GM10248 (cell line): ENCODE data around the gene RUNX2.

Experiments
- CTCF ChIA-PET: fragments of 300-600 bp; sonication (Branson Sonifier 250); formaldehyde crosslinking; extraction: SDS; loops from one replicate; lab custom pipeline; 2021; ENCODE audit warnings: antibody characterized with exemption; lab: Yijun Ruan, JAX
- POLR2A ChIA-PET: fragments of 350-650 bp; sonication (Branson Sonifier 250); formaldehyde crosslinking; extraction: SDS; loops from one replicate; lab custom pipeline; 2020; ENCODE audit warnings: antibody characterized with exemption; lab: Yijun Ruan, JAX
- DNase-seq: peaks from one replicate; pipeline ENCODE4 v3.0.0; 2012; ENCODE audit errors: extremely low spot score
- TF ChIP-seq, protein P1 (sequence below): IDR thresholded peaks from 2 replicates; pipeline ENCODE4 v1.5.1; 2012; ENCODE audit warnings: mild to moderate bottlenecking, low read depth; ENCODE audit errors: extremely low read depth, missing control alignments, control extremely low read depth

Gene RUNX2

DNA sequence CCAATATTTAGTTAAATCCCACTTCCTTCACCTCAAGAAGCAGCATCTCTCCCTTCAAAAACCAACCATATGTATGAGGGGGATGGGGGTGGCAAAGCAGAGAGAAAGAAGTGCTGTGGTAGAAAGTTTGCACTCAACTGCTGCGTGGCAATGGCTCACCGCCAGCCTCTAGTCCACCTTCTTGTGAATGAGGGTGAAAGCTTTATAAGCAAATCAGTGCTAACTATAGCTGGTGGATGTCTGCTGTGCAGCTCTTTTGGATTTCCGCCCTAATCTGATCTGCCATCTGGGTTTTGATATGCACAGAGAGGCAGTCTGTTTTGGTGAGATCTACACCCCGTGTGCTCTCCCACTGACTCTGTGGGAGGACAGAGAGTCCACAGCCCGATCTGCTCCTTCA lies 330.8 kb downstream of the RUNX2 start:
- TF ChIP-seq, protein P1, sequence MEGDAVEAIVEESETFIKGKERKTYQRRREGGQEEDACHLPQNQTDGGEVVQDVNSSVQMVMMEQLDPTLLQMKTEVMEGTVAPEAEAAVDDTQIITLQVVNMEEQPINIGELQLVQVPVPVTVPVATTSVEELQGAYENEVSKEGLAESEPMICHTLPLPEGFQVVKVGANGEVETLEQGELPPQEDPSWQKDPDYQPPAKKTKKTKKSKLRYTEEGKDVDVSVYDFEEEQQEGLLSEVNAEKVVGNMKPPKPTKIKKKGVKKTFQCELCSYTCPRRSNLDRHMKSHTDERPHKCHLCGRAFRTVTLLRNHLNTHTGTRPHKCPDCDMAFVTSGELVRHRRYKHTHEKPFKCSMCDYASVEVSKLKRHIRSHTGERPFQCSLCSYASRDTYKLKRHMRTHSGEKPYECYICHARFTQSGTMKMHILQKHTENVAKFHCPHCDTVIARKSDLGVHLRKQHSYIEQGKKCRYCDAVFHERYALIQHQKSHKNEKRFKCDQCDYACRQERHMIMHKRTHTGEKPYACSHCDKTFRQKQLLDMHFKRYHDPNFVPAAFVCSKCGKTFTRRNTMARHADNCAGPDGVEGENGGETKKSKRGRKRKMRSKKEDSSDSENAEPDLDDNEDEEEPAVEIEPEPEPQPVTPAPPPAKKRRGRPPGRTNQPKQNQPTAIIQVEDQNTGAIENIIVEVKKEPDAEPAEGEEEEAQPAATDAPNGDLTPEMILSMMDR = no peak
- CTCF ChIA-PET = interaction anchor here (0.6 kb wide), 1 partner anchor 56 kb away, joined by 3 read pairs; no protein-coding TSS in a partner anchor
- no peak for DNase-seq
- POLR2A ChIA-PET = no interaction called here

DNA sequence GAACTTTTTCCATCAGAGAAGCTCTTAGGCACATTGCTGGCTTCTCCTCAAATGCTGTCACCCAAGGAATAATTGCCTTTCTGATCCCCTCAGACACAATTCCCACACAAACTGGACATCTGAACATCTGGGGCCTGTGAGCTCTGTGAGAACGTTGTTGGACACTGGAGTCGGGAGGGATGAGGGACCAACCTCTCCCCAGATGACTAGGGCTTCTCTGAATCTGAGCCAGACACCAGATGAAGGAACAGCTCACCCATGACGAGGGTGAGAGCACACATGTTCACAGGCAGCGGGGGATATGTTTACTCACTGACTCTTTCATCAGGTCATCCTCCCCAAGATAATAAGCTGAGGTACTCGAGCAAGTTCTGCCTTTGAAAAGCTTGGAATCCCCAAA lies 333.5 kb downstream of the RUNX2 start:
- POLR2A ChIA-PET = no interaction called here
- TF ChIP-seq, protein P1 = no peak
- DNase-seq = no peak
- CTCF ChIA-PET = interaction anchor here (1.8 kb wide), 2 partner anchors 15 to 53 kb away, joined by 5 to 7 read pairs; no protein-coding TSS in a partner anchor

DNA sequence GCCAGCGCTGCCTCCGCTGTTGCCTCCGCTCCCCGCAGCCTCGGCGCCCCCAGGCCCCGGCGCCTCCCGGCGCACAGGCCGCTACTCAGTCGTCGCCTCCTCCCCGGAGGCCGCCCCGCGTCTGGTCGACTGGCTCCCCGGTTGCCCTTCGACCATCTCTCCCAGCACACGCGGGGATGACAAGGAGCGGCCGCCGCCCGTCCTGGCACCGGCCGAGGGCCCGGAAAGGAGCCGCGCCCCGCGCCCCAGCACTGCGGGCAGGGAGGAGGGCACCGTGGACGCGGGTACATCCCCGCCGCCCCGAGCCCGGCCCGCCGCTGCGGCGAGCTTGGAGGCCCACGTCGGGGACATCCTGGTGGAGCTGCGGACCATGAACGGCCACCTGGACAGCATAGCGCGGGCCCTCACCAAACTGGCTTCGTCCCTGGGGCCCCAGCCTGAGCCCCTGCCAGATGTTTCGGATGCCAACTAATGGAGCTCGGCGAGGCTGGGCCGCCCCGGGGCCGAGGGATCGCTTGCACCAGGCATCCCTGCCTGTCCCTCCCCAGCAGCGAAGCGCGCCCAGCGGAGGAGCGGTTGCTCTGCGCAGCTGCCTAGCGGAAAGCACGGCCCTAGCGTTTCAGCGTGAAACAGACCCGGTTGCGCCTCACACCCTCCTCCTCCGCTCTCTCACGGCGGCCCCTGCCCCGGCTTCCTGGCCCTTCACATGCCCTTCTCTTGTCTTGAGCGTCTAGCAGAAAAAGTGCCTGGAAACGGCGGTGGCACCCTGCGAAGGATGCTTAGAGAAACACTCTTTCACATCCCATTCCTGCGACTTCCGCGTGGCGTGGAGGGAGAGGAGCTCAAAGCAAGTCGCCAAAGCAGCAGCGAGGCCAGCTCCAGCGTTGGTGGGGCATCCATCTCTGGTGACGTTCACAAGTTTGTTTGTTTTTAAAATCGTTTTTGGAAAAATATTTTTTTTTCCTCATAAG lies 335.4 kb downstream of the RUNX2 start:
- POLR2A ChIA-PET = no interaction called here
- CTCF ChIA-PET = interaction anchor here (1.2 to 1.8 kb wide), 5 partner anchors 9 to 51 kb away, joined by 3 to 5 read pairs (median 3); no protein-coding TSS in a partner anchor
- TF ChIP-seq, protein P1 = no peak
- no peak for DNase-seq

DNA sequence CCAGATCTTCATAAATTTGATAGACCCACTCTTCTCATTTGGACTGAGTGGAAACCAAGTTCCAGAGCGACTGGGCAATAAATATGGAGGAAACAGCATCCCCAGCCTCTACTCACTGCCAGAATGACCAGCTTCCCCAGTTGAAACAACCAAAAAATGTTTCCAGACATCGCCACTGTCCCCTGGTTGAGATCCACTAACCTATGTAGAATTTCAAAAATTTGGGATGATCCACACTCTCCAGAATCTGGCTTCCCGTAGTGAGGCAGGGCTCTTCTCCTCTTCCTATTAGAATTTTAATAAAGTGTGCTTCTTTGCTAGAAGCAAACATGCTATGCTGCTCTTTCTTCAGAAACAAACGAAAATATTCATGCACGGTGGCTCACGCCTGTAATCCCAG lies 336.6 kb downstream of the RUNX2 start:
- POLR2A ChIA-PET = no interaction called here
- TF ChIP-seq, protein P1 = no peak
- DNase-seq = no peak
- CTCF ChIA-PET = interaction anchor here (1.2 to 1.6 kb wide), 3 partner anchors 12 to 50 kb away, joined by 3 read pairs; no protein-coding TSS in a partner anchor

DNA sequence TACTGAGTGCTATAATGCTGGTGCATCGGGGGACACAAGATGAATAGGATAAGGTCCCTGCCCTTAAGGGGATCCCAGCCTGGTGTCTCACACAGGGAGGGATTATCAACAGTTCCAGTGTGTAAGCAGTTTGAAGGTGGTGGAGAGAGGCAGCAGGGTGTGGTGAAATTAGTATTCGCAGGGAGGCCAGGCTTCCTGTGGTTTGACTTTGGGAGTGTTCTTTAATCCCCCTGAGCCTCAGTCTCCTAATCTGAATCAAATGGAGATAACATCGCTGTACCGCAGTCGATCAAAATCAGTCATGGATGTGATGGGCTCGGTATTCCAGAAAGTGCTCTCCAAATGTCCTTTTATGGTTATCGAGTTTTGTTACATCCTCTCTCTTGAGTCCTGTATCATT lies 337.7 kb downstream of the RUNX2 start:
- ChIA-PET CTCF (interaction anchor here (2.1 to 2.6 kb wide), 2 partner anchors 10 to 12 kb away, joined by 5 to 9 read pairs; no protein-coding TSS in a partner anchor), POLR2A (no interaction called here)
- no peak for DNase-seq
- TF ChIP-seq, protein P1 = no peak

DNA sequence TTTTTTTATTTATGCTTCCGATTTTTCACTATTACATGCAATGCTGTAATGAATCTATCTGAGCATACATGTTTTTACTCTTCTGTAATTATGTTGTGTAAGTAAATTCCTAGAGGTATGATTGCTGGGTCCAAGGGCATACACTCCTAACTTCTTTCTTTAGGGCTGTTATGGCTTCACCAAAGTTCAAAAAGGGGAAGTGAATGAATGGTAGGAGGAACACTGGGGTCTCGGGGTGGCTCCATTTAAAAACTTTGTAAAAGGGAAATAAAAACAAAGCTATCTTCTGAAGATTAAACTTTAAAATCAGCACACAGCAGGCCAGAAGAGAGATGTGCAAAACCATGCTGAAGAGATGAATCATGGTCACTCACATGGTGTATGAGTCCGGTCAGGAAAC lies 338.7 kb downstream of the RUNX2 start:
- CTCF ChIA-PET = interaction anchor here (1.1 to 2.6 kb wide), 5 partner anchors 9 to 48 kb away, joined by 3 to 9 read pairs (median 5); no protein-coding TSS in a partner anchor
- POLR2A ChIA-PET = no interaction called here
- DNase-seq = no peak
- TF ChIP-seq, protein P1 = no peak
